Body of pancreas (tissue), 4 donors: ENCODE data around the gene DIAPH3.

ENCODE experiments used
- POLR2A ChIP-seq, 3 donors: fragments of 450-650 bp; IDR thresholded peaks; one replicate each; pipeline ENCODE4 v1.6.1; 2016; ENCODE audit warnings: antibody characterized with exemption in 3 of 3, mild to moderate bottlenecking in 2 of 3
- TF ChIP-seq, protein P1 (sequence below), 7 experiments: fragments of 450-650 bp in 4 of 7; fragments of 200-600 bp in 3 of 7; sonication (generic) in 3 of 7; IDR thresholded peaks; one replicate each; pipeline ENCODE4 v1.5.1; 2016 to 2019; ENCODE audit warnings: antibody characterized with exemption in 7 of 7

DNA sequence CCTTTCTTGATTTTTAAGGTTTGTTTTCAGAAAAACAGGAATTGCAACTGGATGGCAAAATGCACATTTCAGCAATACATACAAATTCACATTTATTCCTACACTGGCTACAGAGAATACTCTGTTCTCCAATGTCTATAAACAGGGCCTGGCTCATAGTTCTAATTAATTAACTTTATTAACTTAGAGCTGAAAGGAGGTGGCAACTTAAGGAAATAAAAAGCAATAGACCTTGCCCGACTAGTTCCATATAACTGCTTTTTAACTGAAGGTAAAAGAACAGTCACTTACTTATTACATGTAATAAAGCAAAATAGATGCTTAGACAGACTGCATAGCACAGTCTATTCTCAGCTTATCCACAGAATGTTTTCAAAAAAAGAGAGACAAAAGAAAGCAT lies 498.5 kb downstream of the DIAPH3 start:
- TF ChIP-seq, protein P1, sequence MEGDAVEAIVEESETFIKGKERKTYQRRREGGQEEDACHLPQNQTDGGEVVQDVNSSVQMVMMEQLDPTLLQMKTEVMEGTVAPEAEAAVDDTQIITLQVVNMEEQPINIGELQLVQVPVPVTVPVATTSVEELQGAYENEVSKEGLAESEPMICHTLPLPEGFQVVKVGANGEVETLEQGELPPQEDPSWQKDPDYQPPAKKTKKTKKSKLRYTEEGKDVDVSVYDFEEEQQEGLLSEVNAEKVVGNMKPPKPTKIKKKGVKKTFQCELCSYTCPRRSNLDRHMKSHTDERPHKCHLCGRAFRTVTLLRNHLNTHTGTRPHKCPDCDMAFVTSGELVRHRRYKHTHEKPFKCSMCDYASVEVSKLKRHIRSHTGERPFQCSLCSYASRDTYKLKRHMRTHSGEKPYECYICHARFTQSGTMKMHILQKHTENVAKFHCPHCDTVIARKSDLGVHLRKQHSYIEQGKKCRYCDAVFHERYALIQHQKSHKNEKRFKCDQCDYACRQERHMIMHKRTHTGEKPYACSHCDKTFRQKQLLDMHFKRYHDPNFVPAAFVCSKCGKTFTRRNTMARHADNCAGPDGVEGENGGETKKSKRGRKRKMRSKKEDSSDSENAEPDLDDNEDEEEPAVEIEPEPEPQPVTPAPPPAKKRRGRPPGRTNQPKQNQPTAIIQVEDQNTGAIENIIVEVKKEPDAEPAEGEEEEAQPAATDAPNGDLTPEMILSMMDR (IDR thresholded peaks at IDR 0.05) = no peak
- TF ChIP-seq POLR2A (IDR thresholded peaks at IDR 0.05) = no peak
